ENCODE results near the gene CAPN8.
"Not testable (repeated sequence)": the region's sequence is repeated elsewhere in the genome, so short reads cannot be mapped to it uniquely, and the experiment has no call there.

CAPN8 gene

DNA sequence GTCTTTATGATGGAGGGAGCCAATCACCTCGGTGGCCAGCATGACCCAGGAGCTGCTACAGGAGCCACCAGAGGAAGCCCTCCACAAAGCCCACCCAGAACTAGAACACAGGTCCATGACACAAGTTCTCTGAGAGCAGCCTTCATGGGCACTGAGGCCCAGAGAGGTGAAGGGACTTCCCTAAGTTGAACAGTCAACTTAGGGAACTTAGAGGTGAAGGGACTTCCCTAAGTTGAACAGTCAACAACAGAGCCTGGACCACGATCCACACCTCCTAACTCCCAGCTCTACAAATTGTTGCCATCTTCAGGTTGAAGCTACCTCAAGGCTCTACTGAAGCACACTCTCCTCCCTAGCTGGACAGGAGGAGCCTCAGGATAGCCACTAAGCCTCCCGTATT, 139.5 kb downstream of the CAPN8 start:
- no peak for DNase-seq (ENCODE audit: low read depth in 2 of 2)

DNA sequence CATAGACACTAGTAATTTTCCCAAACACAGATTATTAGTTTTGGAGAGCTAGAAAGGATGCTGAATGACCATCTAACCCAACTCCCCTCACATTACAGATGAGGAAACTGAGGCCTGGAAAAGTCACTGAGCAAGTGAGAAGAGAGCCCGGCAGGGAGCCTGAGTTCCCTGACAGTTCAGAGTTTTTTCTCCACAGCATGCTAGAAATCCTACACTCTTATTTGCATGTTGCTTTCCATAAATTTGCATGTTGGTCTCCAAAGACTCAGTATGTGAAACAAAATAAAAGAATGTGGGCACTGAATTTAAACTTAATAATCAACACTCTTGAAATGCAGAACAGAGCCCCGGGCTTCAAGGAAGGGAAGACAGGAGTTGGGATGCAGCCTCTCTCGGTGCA, 140.0 kb downstream of the CAPN8 start:
- DNase-seq (ENCODE audit: low read depth in 2 of 2), result no peak

DNA sequence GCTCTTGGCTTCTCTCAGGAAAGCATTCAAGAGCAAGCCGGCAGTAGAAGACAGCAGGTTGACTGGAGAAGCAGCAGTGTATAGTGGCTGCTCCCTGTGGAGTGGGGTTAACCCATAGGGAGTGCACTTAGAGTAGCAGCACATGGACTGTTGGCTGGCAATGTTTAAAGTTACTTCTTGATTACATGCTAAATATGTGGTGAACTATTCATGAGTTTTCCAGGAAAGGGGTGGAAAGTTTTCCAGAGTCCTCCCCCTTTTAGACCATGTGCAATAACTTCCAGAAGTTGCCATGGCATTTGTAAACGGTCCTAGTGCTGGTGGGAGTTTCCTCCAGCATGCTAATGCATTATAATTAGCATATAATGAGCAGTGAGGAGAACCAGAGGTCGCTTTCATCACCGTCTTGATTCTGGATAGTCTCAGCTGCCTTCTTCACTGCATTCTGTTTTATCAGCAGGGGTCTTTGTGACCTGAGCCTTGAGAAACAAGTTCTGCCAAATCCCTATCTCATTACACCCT, 140.5 kb downstream of the CAPN8 start:
- DNase-seq (ENCODE audit: low read depth in 2 of 2), result no peak

DNA sequence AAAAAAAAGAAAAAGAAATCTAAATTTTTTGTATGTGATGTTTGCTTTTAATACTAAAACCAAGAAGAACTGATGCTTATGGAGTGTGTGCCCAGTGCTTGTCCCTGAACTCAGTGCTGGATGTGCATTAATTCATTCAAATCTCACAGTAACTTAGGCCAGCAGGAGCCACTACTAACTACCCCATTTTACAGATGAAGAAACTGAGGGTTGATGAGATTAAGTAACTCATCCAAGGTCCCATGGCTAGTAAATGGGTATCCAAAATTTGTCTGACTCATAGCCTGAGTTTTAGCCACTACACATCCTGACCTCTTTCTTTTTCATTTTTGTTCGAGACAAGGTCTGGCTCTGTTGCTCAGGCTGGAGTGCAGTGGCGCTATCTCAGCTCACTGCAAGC, 144.4 kb downstream of the CAPN8 start:
- no peak for DNase-seq (ENCODE audit: low read depth in 2 of 2)

DNA sequence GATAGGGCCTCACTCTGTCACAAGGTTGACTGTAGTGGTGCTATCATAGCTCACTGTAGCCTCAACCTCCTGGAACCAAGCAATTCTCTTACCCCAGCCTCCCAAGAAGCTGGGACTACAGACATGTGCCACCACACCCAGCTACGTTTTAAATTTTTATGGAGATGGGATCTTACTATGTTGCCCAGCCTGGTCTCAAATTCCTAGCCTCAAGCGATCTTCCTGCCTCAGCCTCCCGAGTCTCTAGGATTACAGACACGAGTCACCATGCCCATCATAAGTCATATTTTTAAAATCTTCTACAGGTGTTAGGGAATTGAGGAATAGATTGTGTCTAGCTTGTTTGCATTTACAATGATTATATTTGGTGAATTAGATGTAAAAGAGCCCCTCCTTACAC, 145.3 kb downstream of the CAPN8 start:
- no peak for DNase-seq (ENCODE audit: low read depth in 2 of 2)

DNA sequence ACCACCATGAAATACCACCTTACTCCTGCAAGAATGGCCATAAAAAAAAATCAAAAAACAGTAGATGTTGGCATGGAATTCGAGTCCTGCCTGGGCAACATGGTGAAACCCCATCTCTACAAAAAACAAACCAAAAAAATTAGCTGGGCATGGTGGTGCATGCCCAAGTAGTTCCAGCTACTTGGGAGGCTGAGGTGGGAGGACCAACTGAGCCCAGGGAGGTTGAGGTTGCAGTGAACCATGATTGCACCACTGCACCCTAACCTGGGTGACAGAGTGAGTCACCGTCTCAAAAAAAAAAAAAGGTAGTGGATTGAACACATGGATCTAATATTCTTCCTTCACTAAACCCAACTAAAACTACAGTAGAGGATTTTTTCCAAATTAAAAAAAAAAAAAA, 146.4 kb downstream of the CAPN8 start:
- DNase-seq (ENCODE audit: low read depth in 2 of 2), result no peak

DNA sequence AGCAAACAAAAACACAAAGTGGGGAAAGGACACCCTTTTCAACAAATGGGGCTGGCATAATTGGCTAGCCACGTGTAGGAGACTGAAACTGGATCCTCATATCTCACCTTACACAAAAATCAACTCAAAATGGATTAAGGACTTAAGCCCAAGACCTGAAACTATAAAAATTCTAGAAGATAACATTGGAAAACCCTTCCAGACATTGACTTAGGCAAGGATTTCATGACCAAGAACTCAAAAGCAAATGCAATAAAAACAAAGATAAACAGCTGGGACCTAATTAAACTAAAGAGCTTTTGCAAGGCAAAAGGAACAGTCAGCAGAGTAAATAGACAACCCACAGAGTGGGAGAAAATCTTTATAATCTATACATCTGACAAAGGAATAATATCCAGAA, 146.9 kb downstream of the CAPN8 start:
- not testable (repeated sequence) for DNase-seq (ENCODE audit: low read depth in 2 of 2)

DNA sequence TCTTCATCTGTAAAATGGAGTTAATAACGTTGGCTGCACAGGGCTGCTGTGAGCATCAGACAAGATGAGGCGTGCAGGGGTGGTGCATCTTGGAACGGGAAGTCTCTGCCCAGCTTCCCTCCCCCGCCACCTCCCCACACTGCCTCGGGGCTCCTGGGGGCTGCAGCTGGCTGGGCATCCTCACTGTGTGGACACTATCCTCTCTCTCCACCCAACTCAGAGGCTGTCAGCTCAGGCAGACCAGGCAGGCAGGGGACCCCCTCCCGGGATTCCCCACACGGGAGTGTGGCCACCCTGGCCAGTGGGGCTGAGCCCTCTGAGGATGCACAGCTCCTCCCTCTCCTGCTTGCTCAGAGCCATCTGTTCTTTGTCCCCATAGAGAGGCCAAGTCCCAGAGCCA, 149.6 kb downstream of the CAPN8 start:
- no peak for DNase-seq (ENCODE audit: low read depth in 2 of 2)

DNA sequence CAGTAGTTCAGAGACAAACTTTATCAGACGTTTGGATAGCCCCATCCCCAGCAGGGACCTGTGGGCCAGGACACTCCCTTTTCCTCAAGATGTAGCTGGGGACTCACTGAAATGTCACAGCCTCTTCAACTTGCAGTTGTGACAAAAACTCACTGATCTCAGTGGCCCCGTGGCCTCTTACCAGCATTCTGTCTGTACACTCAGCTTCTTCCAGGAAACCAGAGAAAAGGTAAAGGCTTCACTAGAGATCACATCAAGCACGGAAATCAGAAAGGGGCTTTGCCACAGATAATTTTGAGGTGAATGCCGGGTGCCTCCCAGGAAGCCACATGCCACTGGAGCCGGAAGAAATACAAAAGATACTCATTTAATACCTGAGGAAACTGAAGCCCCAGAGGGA, 150.1 kb downstream of the CAPN8 start:
- no peak for DNase-seq (ENCODE audit: low read depth in 2 of 2)

DNA sequence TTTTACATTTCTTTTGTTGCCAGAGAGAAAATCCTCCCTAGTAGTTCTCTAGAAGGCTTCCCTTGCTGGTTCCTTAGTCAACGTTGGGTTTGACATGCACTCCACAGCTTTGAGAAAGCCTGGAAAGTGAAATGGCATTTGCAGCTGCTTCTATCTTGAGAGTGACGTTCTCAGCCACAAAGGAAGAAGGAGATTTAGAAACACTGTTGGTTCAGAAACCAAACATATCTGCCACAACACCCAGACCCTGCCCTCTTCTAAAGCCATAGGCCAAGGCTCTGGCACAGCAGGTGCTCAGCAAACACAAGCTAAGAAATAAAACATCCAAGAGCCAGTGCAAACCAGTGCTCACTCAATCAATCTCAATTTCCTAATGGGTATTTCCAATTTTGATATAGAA, 150.9 kb downstream of the CAPN8 start:
- no peak for DNase-seq (ENCODE audit: low read depth in 2 of 2)

DNA sequence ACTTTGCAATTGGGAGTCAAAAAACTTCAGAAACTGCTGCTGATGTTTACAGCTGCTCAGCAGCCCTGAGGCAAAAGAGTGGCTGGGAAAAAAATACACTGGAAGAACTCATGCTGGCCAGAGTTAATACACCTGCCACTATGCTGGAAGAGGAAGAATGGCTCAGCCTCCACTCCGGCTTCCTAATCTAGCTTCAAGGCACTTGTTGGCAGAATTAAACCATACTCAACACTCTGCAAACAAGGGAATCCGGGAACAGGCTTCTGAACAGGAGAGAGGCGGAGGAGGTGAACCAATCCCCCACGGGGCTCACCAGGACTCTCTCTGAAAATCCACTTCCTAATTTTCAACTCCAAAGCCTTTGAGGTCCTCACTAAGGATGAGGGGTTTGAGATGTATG, 152.2 kb downstream of the CAPN8 start:
- DNase-seq (ENCODE audit: low read depth in 2 of 2), result no peak

DNA sequence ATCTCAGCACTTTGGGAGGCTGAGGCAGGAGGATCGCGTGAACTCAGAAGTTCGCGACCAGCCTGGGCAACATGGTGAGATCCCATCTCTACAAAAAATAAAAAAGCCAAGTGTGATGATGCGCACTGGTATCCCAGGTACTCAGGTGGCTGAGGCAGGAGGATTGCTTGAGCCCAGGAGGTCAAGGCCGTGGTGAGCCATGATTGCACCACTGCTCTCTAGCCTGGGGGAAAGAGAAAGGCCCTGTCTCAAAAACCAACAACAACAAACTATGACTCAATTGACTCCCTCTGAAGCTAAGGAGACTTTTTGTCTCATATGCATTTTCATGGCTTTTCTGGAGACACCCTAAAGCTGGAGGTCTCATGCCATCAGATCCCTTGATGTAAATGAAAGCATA, 153.4 kb downstream of the CAPN8 start:
- no peak for DNase-seq (ENCODE audit: low read depth in 2 of 2)

DNA sequence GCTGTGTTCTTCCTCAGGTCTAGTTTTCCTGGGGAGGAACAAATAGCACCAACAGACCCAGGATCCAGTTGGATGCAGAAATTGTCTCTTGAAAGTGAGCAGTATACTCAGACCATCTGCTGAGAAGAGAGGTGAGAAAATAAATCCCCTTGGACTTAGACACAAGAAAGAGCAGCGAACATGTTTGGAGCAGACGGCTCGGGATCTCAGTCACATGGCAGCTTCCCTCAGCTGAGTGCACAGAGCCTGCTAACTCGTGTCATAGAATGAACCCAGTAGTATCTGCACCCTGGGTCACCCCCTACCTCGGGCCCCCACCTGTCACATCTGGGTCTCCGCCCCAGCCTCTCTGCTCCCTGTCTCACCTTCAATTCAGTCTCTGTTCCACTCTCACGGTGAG, 156.7 kb downstream of the CAPN8 start:
- DNase-seq (ENCODE audit: low read depth in 2 of 2), result no peak

DNA sequence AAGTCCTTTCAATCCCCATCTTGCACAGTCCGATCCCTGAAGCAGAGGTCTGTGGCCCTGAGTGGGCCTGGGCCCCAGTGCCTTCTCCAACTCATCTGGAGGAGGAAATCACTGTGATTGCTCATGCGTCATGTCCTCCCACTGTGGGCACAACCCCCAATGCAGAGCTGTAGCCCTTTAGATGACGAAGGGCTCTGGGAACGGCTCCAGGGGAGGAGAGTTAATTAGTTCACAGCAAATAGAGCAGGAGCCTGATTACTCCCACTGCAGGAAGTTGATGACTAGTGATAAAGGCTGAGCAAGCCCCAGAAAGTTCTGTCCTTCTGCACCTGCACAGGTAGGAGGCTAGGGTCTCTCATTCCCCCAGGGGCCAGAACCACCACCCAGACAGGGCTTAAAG, 160.8 kb downstream of the CAPN8 start:
- no peak for DNase-seq (ENCODE audit: low read depth in 2 of 2)

DNA sequence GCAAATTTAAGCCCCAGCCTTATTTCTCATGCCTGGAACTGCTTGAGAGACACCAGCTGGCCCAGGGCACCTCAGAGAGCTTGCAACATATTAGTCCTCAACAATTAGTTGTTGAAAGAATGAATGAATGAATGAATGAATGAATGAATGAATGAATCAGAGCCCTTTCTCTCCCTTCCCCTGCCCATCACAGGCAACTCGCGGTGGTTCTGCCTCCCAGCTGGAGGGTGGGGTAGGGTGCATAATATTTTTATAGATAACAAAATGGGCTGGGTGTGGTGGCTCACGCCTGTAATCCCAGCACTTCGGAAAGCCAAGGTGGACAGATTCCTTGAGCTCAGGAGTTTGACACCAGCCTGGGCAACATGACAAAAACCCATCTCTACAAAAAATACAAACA, 162.2 kb downstream of the CAPN8 start:
- DNase-seq (ENCODE audit: low read depth in 2 of 2), result no peak

DNA sequence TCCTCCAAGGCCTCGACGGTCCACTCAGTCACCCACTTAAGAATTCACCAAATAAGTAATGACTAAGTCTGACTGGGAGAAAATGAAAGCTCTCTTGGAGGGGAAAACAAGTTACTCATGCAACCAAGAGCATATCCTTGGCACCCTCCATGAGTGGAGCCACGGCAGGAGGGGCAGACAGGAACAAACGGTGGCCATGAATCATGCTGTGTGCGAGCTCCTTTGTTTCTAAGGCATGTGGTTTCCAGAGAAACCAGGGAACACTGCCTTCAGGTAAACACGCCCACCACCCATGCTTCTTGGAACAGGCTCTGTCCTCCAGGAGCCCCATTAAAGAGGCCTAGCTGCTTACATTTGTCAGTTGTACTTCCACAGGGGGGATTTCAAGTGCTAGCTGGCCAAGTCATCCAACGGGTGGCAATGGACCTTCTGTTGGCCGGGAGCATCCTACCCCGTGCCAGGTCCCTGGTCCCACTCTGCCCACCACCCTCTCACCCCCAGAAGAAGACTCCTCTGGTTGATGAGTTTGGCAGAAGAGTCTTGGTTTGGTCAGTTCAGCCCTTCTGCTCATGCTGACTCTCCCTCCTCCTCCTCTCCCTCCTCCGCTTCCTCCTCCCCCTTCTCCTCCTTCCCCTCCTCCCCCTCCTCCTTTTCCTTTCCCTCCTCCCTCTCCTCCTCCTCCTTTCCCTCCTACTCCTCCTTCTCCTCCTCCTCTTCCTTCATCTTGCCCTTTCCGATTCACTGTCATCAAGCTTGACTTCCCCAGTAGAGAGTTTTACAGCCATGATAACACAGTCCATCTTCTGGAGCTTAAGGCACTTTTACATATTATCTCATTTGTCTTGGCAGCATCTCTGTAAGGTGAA, 164.7 kb downstream of the CAPN8 start:
- DNase-seq (ENCODE audit: low read depth in 2 of 2), result no peak

DNA sequence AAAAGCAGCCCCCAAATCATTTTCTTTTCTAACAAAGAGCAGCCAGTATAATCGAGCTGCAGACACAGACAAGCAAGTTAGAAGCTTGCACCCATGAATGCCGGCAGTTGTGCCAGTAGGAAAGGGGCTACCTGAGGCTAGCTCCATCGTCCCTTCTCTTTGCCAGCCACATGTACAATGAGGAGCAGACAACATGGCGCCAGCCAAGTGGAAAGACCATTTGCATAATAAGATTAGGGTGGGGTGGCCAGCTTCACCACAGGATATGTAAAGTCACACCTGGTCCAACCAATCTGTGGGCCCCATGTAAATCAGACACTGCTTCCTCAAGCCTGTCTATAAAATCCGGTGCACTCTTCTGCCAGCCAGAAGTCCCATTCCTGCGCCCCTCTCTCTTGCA, 168.6 kb downstream of the CAPN8 start:
- DNase-seq (ENCODE audit: low read depth in 2 of 2), result no peak

DNA sequence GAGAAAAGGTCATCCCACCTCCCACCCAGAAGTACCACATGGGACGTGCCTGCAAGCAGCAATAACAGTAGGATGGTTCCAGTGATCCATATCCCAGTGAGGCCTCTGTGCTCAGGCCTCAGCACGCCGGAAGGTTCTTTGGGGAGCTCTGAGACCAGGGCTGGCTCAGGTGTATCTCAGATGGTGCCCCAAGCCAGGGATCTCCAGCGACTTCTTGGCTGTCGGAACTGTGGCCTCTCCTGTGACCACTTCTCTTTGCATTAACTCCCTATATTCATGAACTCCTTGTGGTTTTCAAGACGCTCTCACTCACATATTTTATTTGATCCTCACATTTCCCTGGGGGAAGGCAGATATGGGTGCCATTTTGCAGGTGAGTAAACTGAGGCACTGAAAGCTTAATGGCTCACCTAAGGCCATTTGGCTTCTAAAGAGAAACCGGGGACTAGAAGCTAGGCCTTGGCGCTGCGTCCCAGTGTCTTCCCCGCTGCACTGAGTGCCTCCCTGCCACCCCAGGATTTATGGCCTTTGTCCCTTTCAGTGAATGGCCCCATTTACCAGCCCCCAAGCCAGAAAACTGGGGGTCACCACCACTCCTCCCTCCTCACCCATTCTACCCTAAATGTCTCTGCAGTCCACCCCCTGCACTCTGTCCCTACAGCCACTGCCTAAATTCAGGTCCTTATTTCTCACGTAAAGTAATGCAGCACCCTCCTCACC, 170.4 kb downstream of the CAPN8 start:
- DNase-seq (ENCODE audit: low read depth in 2 of 2), result no peak

DNA sequence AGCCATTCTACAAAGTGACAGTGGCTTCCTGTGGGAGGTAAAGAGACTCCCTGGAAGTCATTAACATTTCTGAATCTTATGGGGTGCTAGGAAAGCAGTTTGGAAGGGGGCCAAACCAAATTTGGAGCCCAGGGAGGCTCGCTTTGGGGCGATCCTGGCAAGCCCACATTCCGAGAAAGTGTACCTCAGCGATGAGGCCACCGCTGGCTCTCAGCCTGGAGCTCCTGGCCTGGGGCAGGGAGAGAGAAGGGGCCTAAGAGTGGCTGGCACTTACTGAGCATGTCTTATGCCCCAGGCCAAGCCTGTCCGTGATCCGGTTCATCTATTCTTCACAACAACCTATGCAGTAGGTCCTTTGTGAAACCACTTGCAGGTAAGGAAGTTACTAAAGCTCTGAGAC, 173.5 kb downstream of the CAPN8 start:
- no peak for DNase-seq (ENCODE audit: low read depth in 2 of 2)
